Psoas muscle (tissue), 8 donors: ENCODE measurements around the gene UQCR11. TPM values are rescaled to one million over a fixed set of nuclear protein-coding genes. Genes with fewer than 3 reads are reported as not detected.

ENCODE experiments used
- ATAC-seq, 4 donors: fragments of 200-7000 bp; cut with Tn5 transposase; one replicate each; pipeline ENCODE4 v1.9.1; 2020; ENCODE audit warnings: moderate library complexity in 3 of 4, mild to moderate bottlenecking in 2 of 4
- DNase-seq, 2 donors: peaks; one replicate each; pipeline ENCODE4 v3.0.0-alpha.2; 2020
- H3K27ac ChIP-seq: fragments of 200-600 bp; one replicate; pipeline ENCODE4 v1.8.0; 2022
- H3K27me3 ChIP-seq, 3 donors: fragments of 200-600 bp in 1 of 3; one replicate each; pipeline versions ENCODE4 v1.6.1 to v1.8.0; 2013 to 2022; ENCODE audit warnings: low read length in 2 of 3, mild to moderate bottlenecking in 2 of 3, moderate library complexity in 1 of 3; ENCODE audit not compliant: insufficient read depth in 3 of 3
- H3K36me3 ChIP-seq, 2 donors: fragments of 200-600 bp in 1 of 2; one replicate each; pipeline versions ENCODE4 v1.6.1 to v1.8.0; 2013 to 2022; ENCODE audit warnings: low read depth in 1 of 2, mild to moderate bottlenecking in 1 of 2, moderate library complexity in 1 of 2; ENCODE audit not compliant: insufficient read depth in 1 of 2
- H3K4me1 ChIP-seq: fragments of 200-600 bp; one replicate; pipeline ENCODE4 v1.8.0; 2022
- H3K4me3 ChIP-seq: fragments of 200-600 bp; one replicate; pipeline ENCODE4 v1.8.0; 2022; ENCODE audit warnings: mild to moderate bottlenecking
- H3K9me3 ChIP-seq: fragments of 200-600 bp; one replicate; pipeline ENCODE4 v1.8.0; 2022
- WGBS, 3 donors: extraction: QIAGEN DNeasy Blood & Tissue Kit; methylation state at CpG; one replicate each; pipeline versions ENCODE4 v1.1.6 to v1.1.7; 2013; 5-methylcytosine and 5-hydroxymethylcytosine counted together
- intact Hi-C, 2 donors: fragments of 100-400 bp; cut with DNase I; formaldehyde crosslinking; loops; one replicate each; pipeline versions ENCODE4 v1.11.0 to v1.14.2; 2022
- polyA plus RNA-seq, 3 donors: library from polyadenylated mRNA; stranded (reverse); fragments of 200-250 nt; gene quantifications; one replicate each; pipeline ENCODE4 v1.2.3, GENCODE V29; 2013
- total RNA-seq, 4 donors: library from RNA; stranded (reverse); fragmentation: NEBNext Ultra II Directional in 2 of 4; extraction: Animal tissue kit (Norgen Biotek cat#: 25700) in 2 of 4; gene quantifications; one replicate each; pipeline versions ENCODE4 v1.2.1 to v1.2.4, GENCODE V29; 2021 to 2023
- TF ChIP-seq, protein P1 (sequence below): fragments of 200-600 bp; IDR thresholded peaks from one replicate; pipeline ENCODE4 v1.8.0; 2022; ENCODE audit warnings: antibody characterized with exemption
- donor health status: healthy with polysubstance abuse.
- donor health status: DM: no; HTN: no; CAD: no; lungs with moderate emphysema.
- donor health status: Bipolar disorder and iron deficiency.
- donor health status: healthy.
- donor health status: DM: yes; HTN: yes; CAD: no.
- donor health status: DM: no; HTN: no; CAD: no.
- donor health status: DM: no; HTN: no; CAD: no.
- donor health status: DM: yes; HTN: yes; CAD: no.

The UQCR11 gene
- total and polyA plus RNA-seq, 7 donors, result 320 to 534 (median 408) TPM

- no peak for ATAC-seq
- no peak for DNase-seq
- intact Hi-C loops, result loop anchor here (5.0 to 10.0 kb wide), 3 partner anchors 123 to 275 kb away; no protein-coding TSS in a partner anchor
Observed at GRCh38 chr19:1549332-1549945, 55.8 kb downstream of the UQCR11 start.

More at GRCh38 chr19:1549332-1549945, 55.8 kb downstream of the UQCR11 start:
- Histone ChIP-seq H3K4me3 (no peak overlapping the region), H3K27me3 (no peaks in the 10 kb centered on the region), H3K36me3 (no peaks in the 10 kb centered on the region), H3K9me3 (no peaks in the 10 kb centered on the region), H3K4me1 (no peaks in the 10 kb centered on the region), H3K27ac (no peak overlapping the region)
- TF ChIP-seq, protein P1, sequence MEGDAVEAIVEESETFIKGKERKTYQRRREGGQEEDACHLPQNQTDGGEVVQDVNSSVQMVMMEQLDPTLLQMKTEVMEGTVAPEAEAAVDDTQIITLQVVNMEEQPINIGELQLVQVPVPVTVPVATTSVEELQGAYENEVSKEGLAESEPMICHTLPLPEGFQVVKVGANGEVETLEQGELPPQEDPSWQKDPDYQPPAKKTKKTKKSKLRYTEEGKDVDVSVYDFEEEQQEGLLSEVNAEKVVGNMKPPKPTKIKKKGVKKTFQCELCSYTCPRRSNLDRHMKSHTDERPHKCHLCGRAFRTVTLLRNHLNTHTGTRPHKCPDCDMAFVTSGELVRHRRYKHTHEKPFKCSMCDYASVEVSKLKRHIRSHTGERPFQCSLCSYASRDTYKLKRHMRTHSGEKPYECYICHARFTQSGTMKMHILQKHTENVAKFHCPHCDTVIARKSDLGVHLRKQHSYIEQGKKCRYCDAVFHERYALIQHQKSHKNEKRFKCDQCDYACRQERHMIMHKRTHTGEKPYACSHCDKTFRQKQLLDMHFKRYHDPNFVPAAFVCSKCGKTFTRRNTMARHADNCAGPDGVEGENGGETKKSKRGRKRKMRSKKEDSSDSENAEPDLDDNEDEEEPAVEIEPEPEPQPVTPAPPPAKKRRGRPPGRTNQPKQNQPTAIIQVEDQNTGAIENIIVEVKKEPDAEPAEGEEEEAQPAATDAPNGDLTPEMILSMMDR, result no peak
- WGBS, 3 donors, result 72 to 84% (median 82%) methylated on average over 4 of the region's 4 CpGs

Other genes with a start within 250 kb of the UQCR11 start
- gene NDUFS7, start 221.6 kb downstream of the UQCR11 start, total RNA-seq, result 100 to 1,000 TPM; 230 to 338 (median 308) TPM
- 100 to 1,000 TPM; 177 to 423 (median 294) TPM for gene NDUFS7, start 221.6 kb downstream of the UQCR11 start, polyA plus RNA-seq
- gene GAMT, start 203.9 kb downstream of the UQCR11 start, total RNA-seq, result 100 to 1,000 TPM; 227 to 339 (median 232) TPM
- gene GAMT, start 203.9 kb downstream of the UQCR11 start, polyA plus RNA-seq, result 100 to 1,000 TPM; 162 to 464 (median 351) TPM
- gene DAZAP1, start 197.9 kb downstream of the UQCR11 start, total RNA-seq, result 100 to 1,000 TPM in 1 of 4 donors, 10 to 100 TPM in 3; 59.9 to 122 (median 86.9) TPM
- gene DAZAP1, start 197.9 kb downstream of the UQCR11 start, polyA plus RNA-seq, result 100 to 1,000 TPM in 1 of 3 donors, 10 to 100 TPM in 2; 68.9 to 103 (median 94.1) TPM
- 100 to 1,000 TPM; 697 to 992 (median 943) TPM for gene RPS15, start 167.1 kb downstream of the UQCR11 start, total RNA-seq
- 1,000 to 10,000 TPM; 2,739 to 4,077 (median 3,158) TPM for gene RPS15, start 167.1 kb downstream of the UQCR11 start, polyA plus RNA-seq
- gene APC2, start 155.3 kb downstream of the UQCR11 start, total RNA-seq, result under 1 TPM; 0.04 to 0.06 (median 0.05) TPM
- under 1 TPM in 2 of 3 donors, not detected in 1; 0.01 to 0.03 TPM for gene APC2, start 155.3 kb downstream of the UQCR11 start, polyA plus RNA-seq
- 10 to 100 TPM in 3 of 4 donors, 1 to 10 TPM in 1; 8.1 to 20.1 (median 14.7) TPM for gene C19orf25, start 126.2 kb downstream of the UQCR11 start, total RNA-seq
- 10 to 100 TPM; 19.9 to 45.0 (median 30.4) TPM for gene C19orf25, start 126.2 kb downstream of the UQCR11 start, polyA plus RNA-seq
- gene PCSK4, start 115.1 kb downstream of the UQCR11 start, total RNA-seq, result 1 to 10 TPM in 1 of 4 donors, under 1 TPM in 3; 0.57 to 1.5 (median 0.93) TPM
- gene PCSK4, start 115.1 kb downstream of the UQCR11 start, polyA plus RNA-seq, result 1 to 10 TPM in 1 of 3 donors, under 1 TPM in 2; 0.74 to 1.3 (median 0.84) TPM
- 1 to 10 TPM in 3 of 4 donors, under 1 TPM in 1; 0.23 to 2.0 (median 1.4) TPM for gene REEP6, start 114.3 kb downstream of the UQCR11 start, total RNA-seq
- 1 to 10 TPM in 1 of 3 donors, under 1 TPM in 2; 0.55 to 1.5 (median 0.78) TPM for gene REEP6, start 114.3 kb downstream of the UQCR11 start, polyA plus RNA-seq
- 10 to 100 TPM in 3 of 4 donors, 1 to 10 TPM in 1; 8.1 to 20.1 (median 14.1) TPM for gene ADAMTSL5, start 92.4 kb downstream of the UQCR11 start, total RNA-seq
- gene ADAMTSL5, start 92.4 kb downstream of the UQCR11 start, polyA plus RNA-seq, result 10 to 100 TPM in 1 of 3 donors, 1 to 10 TPM in 2; 3.9 to 12.6 (median 9.7) TPM
- gene PLK5, start 81.4 kb downstream of the UQCR11 start, total RNA-seq, result not detected
- under 1 TPM in 2 of 3 donors, not detected in 1; 0.03 to 0.35 TPM for gene PLK5, start 81.4 kb downstream of the UQCR11 start, polyA plus RNA-seq
- gene MEX3D, start 37.1 kb downstream of the UQCR11 start, total RNA-seq, result 1 to 10 TPM; 2.4 to 3.7 (median 3.0) TPM
- 1 to 10 TPM in 1 of 3 donors, under 1 TPM in 2; 0.70 to 2.5 (median 0.87) TPM for gene MEX3D, start 37.1 kb downstream of the UQCR11 start, polyA plus RNA-seq
- 10 to 100 TPM; 44.1 to 83.6 (median 62.8) TPM for gene MBD3, start 12.6 kb downstream of the UQCR11 start, total RNA-seq
- 100 to 1,000 TPM in 2 of 3 donors, 10 to 100 TPM in 1; 83.6 to 137 (median 119) TPM for gene MBD3, start 12.6 kb downstream of the UQCR11 start, polyA plus RNA-seq
- gene TCF3, start 47.2 kb upstream of the UQCR11 start, total RNA-seq, result 10 to 100 TPM; 20.1 to 26.7 (median 23.0) TPM
- gene TCF3, start 47.2 kb upstream of the UQCR11 start, polyA plus RNA-seq, result 10 to 100 TPM; 24.6 to 33.8 (median 31.2) TPM
- not detected for gene ONECUT3, start 148.0 kb upstream of the UQCR11 start, total RNA-seq
- not detected for gene ONECUT3, start 148.0 kb upstream of the UQCR11 start, polyA plus RNA-seq
- gene ATP8B3, start 206.8 kb upstream of the UQCR11 start, total RNA-seq, result under 1 TPM in 3 of 4 donors, not detected in 1; 0.06 to 0.30 (median 0.18) TPM
- gene ATP8B3, start 206.8 kb upstream of the UQCR11 start, polyA plus RNA-seq, result under 1 TPM; 0.15 to 0.22 (median 0.17) TPM
- gene REXO1, start 243.0 kb upstream of the UQCR11 start, total RNA-seq, result 10 to 100 TPM; 13.5 to 35.2 (median 22.3) TPM
- 10 to 100 TPM; 16.5 to 26.9 (median 20.3) TPM for gene REXO1, start 243.0 kb upstream of the UQCR11 start, polyA plus RNA-seq